OCI-LY1 (cell line): ENCODE measurements around the gene SORCS3.

ENCODE experiments used
- H2AFZ ChIP-seq: fragments of 200-600 bp; sonication (generic), shearing (Covaris generic); 2 replicates; pipeline ENCODE4 v1.6.0; 2014; ENCODE audit warnings: antibody characterized with exemption, mild to moderate bottlenecking, low read length
- H3F3A ChIP-seq: fragments of 200-600 bp; sonication (generic), shearing (Covaris generic); 2 replicates; pipeline ENCODE4 v1.6.0; 2014; ENCODE audit warnings: mild to moderate bottlenecking, antibody characterized with exemption, low read length, moderate library complexity; ENCODE audit not compliant: insufficient read depth
- H3K27ac ChIP-seq: fragments of 200-600 bp; sonication (generic); 2 replicates; pipeline ENCODE4 v1.5.1; 2014; ENCODE audit warnings: low read length, mixed run types, mild to moderate bottlenecking, low read depth; ENCODE audit not compliant: poor library complexity, severe bottlenecking
- H3K27me3 ChIP-seq: fragments of 200-600 bp; sonication (generic); 2 replicates; pipeline ENCODE4 v1.6.0; 2014; ENCODE audit warnings: antibody characterized with exemption, mild to moderate bottlenecking, low read length, moderate library complexity; ENCODE audit not compliant: insufficient read depth
- H3K36me3 ChIP-seq: fragments of 200-600 bp; sonication (generic); 2 replicates; pipeline ENCODE4 v1.6.1; 2014; ENCODE audit warnings: mild to moderate bottlenecking, antibody characterized with exemption, low read length, moderate library complexity, mixed read lengths; ENCODE audit not compliant: insufficient read depth
- H3K4me1 ChIP-seq: fragments of 200-600 bp; sonication (generic); 2 replicates; pipeline ENCODE4 v1.5.1; 2014; ENCODE audit warnings: mild to moderate bottlenecking, low read length, moderate library complexity; ENCODE audit not compliant: insufficient read depth, severe bottlenecking
- H3K4me2 ChIP-seq: fragments of 200-600 bp; sonication (generic), shearing (Covaris generic); 2 replicates; pipeline ENCODE4 v1.6.1; 2014; ENCODE audit warnings: low read length
- H3K4me3 ChIP-seq: fragments of 200-600 bp; sonication (generic); 2 replicates; pipeline ENCODE4 v1.5.1; 2014; ENCODE audit warnings: low read length, low read depth, mild to moderate bottlenecking, mixed read lengths; ENCODE audit not compliant: poor library complexity, severe bottlenecking
- H3K79me2 ChIP-seq: fragments of 200-600 bp; shearing (Covaris generic); 2 replicates; pipeline ENCODE4 v1.6.1; 2016; ENCODE audit warnings: mixed run types, low read length, mixed read lengths; ENCODE audit not compliant: insufficient read depth
- H3K9ac ChIP-seq: fragments of 200-600 bp; sonication (generic), shearing (Covaris generic); 2 replicates; pipeline ENCODE4 v1.6.1; 2014; ENCODE audit warnings: mild to moderate bottlenecking, low read length, mixed read lengths
- H3K9me2 ChIP-seq: fragments of 200-600 bp; sonication (generic), shearing (Covaris generic); 2 replicates; pipeline ENCODE4 v1.6.1; 2014; ENCODE audit warnings: low read depth, mild to moderate bottlenecking, low read length, mixed read lengths
- H3K9me3 ChIP-seq: fragments of 200-600 bp; shearing (Covaris generic); 2 replicates; pipeline ENCODE4 v1.6.1; 2014; ENCODE audit warnings: low read length, mixed read lengths
- H4K20me1 ChIP-seq: fragments of 200-600 bp; sonication (generic), shearing (Covaris generic); 2 replicates; pipeline ENCODE4 v1.6.0; 2016; ENCODE audit warnings: mild to moderate bottlenecking, low read length; ENCODE audit not compliant: insufficient read depth
- EZH2 ChIP-seq: fragments of 200-600 bp; sonication (generic), shearing (Covaris generic); IDR thresholded peaks from 2 replicates; pipeline ENCODE4 v1.8.0; 2017; ENCODE audit warnings: borderline replicate concordance, mixed run types, mild to moderate bottlenecking, antibody characterized with exemption, low read length, moderate library complexity, mixed read lengths
- TF ChIP-seq, protein P1 (sequence below): fragments of 200-600 bp; sonication (generic), shearing (Covaris generic); IDR thresholded peaks from 2 replicates; pipeline ENCODE4 v1.5.1; 2017; ENCODE audit warnings: mild to moderate bottlenecking, antibody characterized with exemption, low read length, moderate library complexity, mixed read lengths

SORCS3 gene

DNA sequence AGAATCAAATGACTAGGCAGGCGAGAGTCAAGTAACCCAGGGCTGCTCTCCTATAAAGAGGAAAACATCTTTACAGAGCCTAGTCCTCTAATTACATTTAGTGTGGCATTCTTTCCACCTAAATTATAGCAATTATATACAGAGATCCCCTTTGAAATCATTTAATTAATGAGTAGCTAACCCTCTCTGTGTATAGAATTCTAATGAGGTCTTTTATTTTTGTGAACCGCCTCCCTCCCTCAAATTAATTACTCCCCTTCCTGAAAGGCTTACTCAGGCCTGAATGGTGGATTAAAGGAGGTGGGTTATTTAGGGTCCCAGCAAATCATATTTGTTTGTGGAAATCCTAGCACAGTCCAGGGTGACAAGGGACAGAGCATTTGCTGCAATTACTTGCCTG lies 551.8 kb downstream of the SORCS3 start:
- H3K36me3 ChIP-seq: no peaks in the 10 kb centered on the region
- H3F3A ChIP-seq: no peaks in the 10 kb centered on the region
- no peaks in the 10 kb centered on the region for H3K4me1 ChIP-seq
- H3K79me2 ChIP-seq: no peaks in the 10 kb centered on the region
- no peaks in the 10 kb centered on the region for H3K27me3 ChIP-seq
- H2AFZ ChIP-seq: no peak overlapping the region
- no peak overlapping the region for H3K27ac ChIP-seq
- TF ChIP-seq, protein P1, sequence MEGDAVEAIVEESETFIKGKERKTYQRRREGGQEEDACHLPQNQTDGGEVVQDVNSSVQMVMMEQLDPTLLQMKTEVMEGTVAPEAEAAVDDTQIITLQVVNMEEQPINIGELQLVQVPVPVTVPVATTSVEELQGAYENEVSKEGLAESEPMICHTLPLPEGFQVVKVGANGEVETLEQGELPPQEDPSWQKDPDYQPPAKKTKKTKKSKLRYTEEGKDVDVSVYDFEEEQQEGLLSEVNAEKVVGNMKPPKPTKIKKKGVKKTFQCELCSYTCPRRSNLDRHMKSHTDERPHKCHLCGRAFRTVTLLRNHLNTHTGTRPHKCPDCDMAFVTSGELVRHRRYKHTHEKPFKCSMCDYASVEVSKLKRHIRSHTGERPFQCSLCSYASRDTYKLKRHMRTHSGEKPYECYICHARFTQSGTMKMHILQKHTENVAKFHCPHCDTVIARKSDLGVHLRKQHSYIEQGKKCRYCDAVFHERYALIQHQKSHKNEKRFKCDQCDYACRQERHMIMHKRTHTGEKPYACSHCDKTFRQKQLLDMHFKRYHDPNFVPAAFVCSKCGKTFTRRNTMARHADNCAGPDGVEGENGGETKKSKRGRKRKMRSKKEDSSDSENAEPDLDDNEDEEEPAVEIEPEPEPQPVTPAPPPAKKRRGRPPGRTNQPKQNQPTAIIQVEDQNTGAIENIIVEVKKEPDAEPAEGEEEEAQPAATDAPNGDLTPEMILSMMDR: no peak
- TF ChIP-seq EZH2: no peak
- H3K9me3 ChIP-seq: no peaks in the 10 kb centered on the region
- H3K9ac ChIP-seq: no peak overlapping the region
- H3K4me2 ChIP-seq: no peak overlapping the region
- no peak overlapping the region for H3K4me3 ChIP-seq
- H3K9me2 ChIP-seq: no peaks in the 10 kb centered on the region
- H4K20me1 ChIP-seq: no peaks in the 10 kb centered on the region

DNA sequence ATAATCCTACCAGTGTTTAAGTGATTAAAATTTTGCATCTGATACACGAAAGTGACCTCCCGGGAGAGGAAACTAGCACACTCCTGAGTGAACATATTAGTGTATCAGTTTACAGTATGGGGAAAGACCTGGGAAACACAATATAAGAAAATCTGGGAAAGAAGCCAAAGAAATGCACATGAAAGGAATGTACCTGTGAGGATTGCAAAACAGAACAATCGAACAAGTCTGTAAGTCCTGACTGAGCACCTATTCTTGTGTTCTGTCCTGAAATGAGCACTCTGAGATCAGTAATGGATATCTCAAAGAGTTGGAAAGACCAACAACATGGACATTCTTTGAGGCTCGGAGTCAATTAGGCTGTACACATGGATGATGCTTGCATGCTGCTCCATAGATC lies 554.7 kb downstream of the SORCS3 start:
- Histone ChIP-seq H3K9me2 (no peaks in the 10 kb centered on the region), H2AFZ (no peak overlapping the region), H4K20me1 (no peaks in the 10 kb centered on the region), H3K9ac (no peak overlapping the region), H3K27ac (no peak overlapping the region), H3F3A (no peaks in the 10 kb centered on the region), H3K4me2 (no peak overlapping the region), H3K36me3 (no peaks in the 10 kb centered on the region), H3K4me1 (no peaks in the 10 kb centered on the region), H3K4me3 (no peak overlapping the region), H3K9me3 (no peaks in the 10 kb centered on the region), H3K79me2 (no peaks in the 10 kb centered on the region), H3K27me3 (no peaks in the 10 kb centered on the region)
- no peak for TF ChIP-seq EZH2
- TF ChIP-seq, protein P1: no peak

DNA sequence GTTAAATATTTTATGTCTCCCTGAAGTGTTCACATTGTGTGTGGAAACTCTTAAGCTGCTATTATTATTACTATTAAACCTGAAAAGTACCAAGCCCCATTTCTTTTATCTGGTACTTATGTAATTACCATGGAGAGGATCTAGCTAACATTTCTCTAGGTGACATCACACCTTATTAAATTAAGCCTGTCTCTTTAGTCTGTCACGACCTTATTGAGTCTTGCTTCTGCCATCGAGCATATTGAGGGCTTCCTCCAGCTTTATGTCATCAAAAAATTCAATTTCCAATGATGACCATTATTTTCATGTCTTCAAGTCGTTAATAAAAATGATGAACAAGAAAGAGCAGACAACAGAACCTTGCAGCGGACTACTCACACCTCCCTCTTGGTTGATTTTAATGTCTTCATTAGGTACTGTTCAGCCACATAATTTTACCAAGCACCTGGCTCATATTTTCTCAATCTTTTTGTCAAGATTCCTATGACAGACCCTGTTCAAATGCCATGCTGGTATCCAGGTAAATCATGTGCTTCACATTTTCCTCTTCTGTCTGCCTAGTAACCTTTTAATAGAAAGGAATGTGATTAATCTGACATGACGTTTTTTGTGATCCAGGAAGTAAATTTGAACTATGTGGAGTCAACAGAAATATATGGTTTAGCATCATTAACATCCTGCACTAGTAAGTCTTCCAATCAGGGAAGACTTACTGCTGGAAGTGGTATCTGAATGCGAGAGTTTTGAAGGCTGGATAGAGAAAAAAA lies 556.7 kb downstream of the SORCS3 start:
- H4K20me1 ChIP-seq: no peaks in the 10 kb centered on the region
- no peaks in the 10 kb centered on the region for H3K79me2 ChIP-seq
- H3K27me3 ChIP-seq: no peaks in the 10 kb centered on the region
- H3K9ac ChIP-seq: no peak overlapping the region
- TF ChIP-seq, protein P1: no peak
- TF ChIP-seq EZH2: no peak
- no peak overlapping the region for H3K27ac ChIP-seq
- H3K9me3 ChIP-seq: no peaks in the 10 kb centered on the region
- H3K4me3 ChIP-seq: no peak overlapping the region
- no peak overlapping the region for H2AFZ ChIP-seq
- H3K4me2 ChIP-seq: no peak overlapping the region
- H3K4me1 ChIP-seq: no peaks in the 10 kb centered on the region
- H3K9me2 ChIP-seq: no peaks in the 10 kb centered on the region
- no peaks in the 10 kb centered on the region for H3F3A ChIP-seq
- H3K36me3 ChIP-seq: no peaks in the 10 kb centered on the region
